PC-3 (cell line): ENCODE results near the gene FILIP1L. TPM values are rescaled to one million over a fixed set of nuclear protein-coding genes. Genes with fewer than 3 reads are reported as not detected.
A peak's percentile ranks its signal among the peaks of the same experiment; 100 is the strongest.
"Not testable (repeated sequence)": the region's sequence is repeated elsewhere in the genome, so short reads cannot be mapped to it uniquely, and the experiment has no call there.

Experiments
- ATAC-seq: fragments of 200-7000 bp; cut with Tn5 transposase; 2 replicates; pipeline ENCODE4 v1.9.1; 2020; ENCODE audit warnings: mild to moderate bottlenecking, moderate library complexity
- BruUV-seq: library from RNA; stranded (reverse); fragments of 400-500 nt; replicated peaks from 2 replicates; lab custom pipeline; 2021; lab: Mats Ljungman, UMichigan
- CTCF ChIA-PET: fragments of 300-600 bp; sonication (Branson Sonifier 250); formaldehyde crosslinking; loops from one replicate; lab custom pipeline; 2022; ENCODE audit warnings: antibody characterized with exemption; lab: Charles Lee
- POLR2A ChIA-PET: fragments of 300-600 bp; sonication (Branson Sonifier 250); formaldehyde crosslinking; loops from one replicate; lab custom pipeline; 2022; ENCODE audit warnings: antibody characterized with exemption; ENCODE audit not compliant: unreplicated experiment; lab: Charles Lee
- DNase-seq: peaks from one replicate; pipeline ENCODE4 v3.0.0-alpha.2; 2015
- H2AFZ ChIP-seq: fragments of 300-600 bp; sonication (generic); 2 replicates; pipeline ENCODE4 v1.6.0; 2016; ENCODE audit warnings: antibody characterized with exemption, low read length
- H3F3A ChIP-seq: fragments of 300-600 bp; sonication (generic); one replicate; pipeline ENCODE4 v1.6.0; 2017; ENCODE audit warnings: antibody characterized with exemption, low read length, control low read depth, mild to moderate bottlenecking; ENCODE audit not compliant: unreplicated experiment
- H3K27ac ChIP-seq: fragments of 300-600 bp; sonication (generic); 2 replicates; pipeline ENCODE4 v1.5.1; 2016; ENCODE audit warnings: mild to moderate bottlenecking, low read length
- H3K27me3 ChIP-seq: fragments of 300-600 bp; sonication (generic); 2 replicates; pipeline ENCODE4 v1.6.1; 2016; ENCODE audit warnings: low read length, mixed read lengths
- H3K36me3 ChIP-seq: fragments of 300-600 bp; sonication (generic); 2 replicates; pipeline ENCODE4 v1.6.1; 2016; ENCODE audit warnings: low read depth, mixed run types, low read length, mixed read lengths
- H3K4me1 ChIP-seq: fragments of 300-600 bp; sonication (generic); 2 replicates; pipeline ENCODE4 v1.5.1; 2016; ENCODE audit warnings: low read length; ENCODE audit not compliant: insufficient read depth
- H3K4me2 ChIP-seq: fragments of 300-600 bp; sonication (generic); 2 replicates; pipeline ENCODE4 v1.6.0; 2016; ENCODE audit warnings: low read length
- H3K4me3 ChIP-seq: fragments of 300-600 bp; sonication (generic); 2 replicates; pipeline ENCODE4 v1.5.1; 2016; ENCODE audit warnings: mild to moderate bottlenecking, low read length, mixed read lengths
- H3K79me2 ChIP-seq: fragments of 300-600 bp; sonication (generic); 2 replicates; pipeline ENCODE4 v1.6.1; 2017; ENCODE audit warnings: low read length, mixed read lengths
- H3K9ac ChIP-seq: fragments of 300-600 bp; sonication (generic); 2 replicates; pipeline ENCODE4 v1.6.0; 2016; ENCODE audit warnings: mild to moderate bottlenecking, low read length
- H3K9me2 ChIP-seq: fragments of 300-600 bp; sonication (generic); replicated peaks from 2 replicates; pipeline ENCODE4 v1.6.1; 2016; ENCODE audit warnings: mixed run types, low read length, mixed read lengths
- H3K9me3 ChIP-seq: fragments of 300-600 bp; sonication (generic); 2 replicates; pipeline ENCODE4 v1.6.1; 2016; ENCODE audit warnings: low read length, mixed read lengths
- H4K20me1 ChIP-seq: fragments of 300-600 bp; sonication (generic); 2 replicates; pipeline ENCODE4 v1.6.1; 2016; ENCODE audit warnings: low read length, mixed read lengths
- CTCF ChIP-seq: fragments of 300-600 bp; sonication (generic); conservative IDR thresholded peaks from 2 replicates; pipeline ENCODE4 v1.5.1; 2017; ENCODE audit warnings: antibody characterized with exemption, low read depth, mild to moderate bottlenecking, low read length
- EZH2 ChIP-seq: fragments of 300-600 bp; sonication (generic); IDR thresholded peaks from one replicate; pipeline ENCODE4 v1.6.1; 2017; ENCODE audit warnings: antibody characterized with exemption, mild to moderate bottlenecking, low read length; ENCODE audit not compliant: unreplicated experiment
- EZH2phosphoT487 ChIP-seq: fragments of 300-600 bp; sonication (generic); IDR thresholded peaks from 2 replicates; pipeline ENCODE4 v1.6.1; 2018; ENCODE audit warnings: mild to moderate bottlenecking, antibody characterized with exemption, low read length, borderline replicate concordance
- intact Hi-C: fragments of 100-400 bp; cut with micrococcal nuclease; formaldehyde crosslinking; loops from 2 replicates; pipeline ENCODE4 v1.9.0; 2023
- total RNA-seq: library from RNA; depleted of rRNA; stranded (reverse); fragments of >200 nt; gene quantifications from 2 replicates; pipeline ENCODE4 v1.2.3, GENCODE V29; 2014

FILIP1L gene
- total RNA-seq, 1 experiment from 2014 or later, result not detected

- ATAC-seq (no peak), DNase-seq (no peak)
- Histone ChIP-seq H3K36me3 (no peaks in the 10 kb centered on the region), H3K4me1 (peaks cover 43% of the 10 kb centered on the region), H3K9ac (no peak overlapping the region), H3K27ac (no peak overlapping the region), H3K4me2 (no peak overlapping the region), H4K20me1 (no peaks in the 10 kb centered on the region), H3K27me3 (no peaks in the 10 kb centered on the region), H2AFZ (no peak overlapping the region), H3K9me2 (no peaks in the 10 kb centered on the region), H3F3A (no peaks in the 10 kb centered on the region), H3K9me3 (no peaks in the 10 kb centered on the region), H3K4me3 (no peak overlapping the region), H3K79me2 (no peaks in the 10 kb centered on the region)
- ChIA-PET POLR2A (interaction anchor here (0.5 to 0.6 kb wide), 3 partner anchors 195 to 1127 kb away, joined by 3 to 4 read pairs (median 3); partner anchors contain the start of genes LNP1 and TOMM70), CTCF (no interaction called here)
- BruUV-seq, result no TSS peak
- intact Hi-C loops, result no loop called here
- TF ChIP-seq EZH2, result no peak
- TF ChIP-seq CTCF, result no peak
- no peak for TF ChIP-seq EZH2phosphoT487
Measured at GRCh38 chr3:100098784-100099070, 15.6 kb downstream of the FILIP1L start.

GRCh38 chr3:100097919-100098783 lies 16.1 kb downstream of the FILIP1L start:
- ChIA-PET CTCF (no interaction called here), POLR2A (interaction anchor here (0.6 kb wide), 1 partner anchor 170 kb away, joined by 3 read pairs; no protein-coding TSS in a partner anchor)
- no peak overlapping the region for H3K9ac ChIP-seq
- intact Hi-C loops, result no loop called here
- H3K4me2 ChIP-seq, result peak overlapping the region; percentile 22
- peak; percentile 37 for ATAC-seq
- H3K36me3 ChIP-seq, result no peaks in the 10 kb centered on the region
- H3K9me2 ChIP-seq, result no peaks in the 10 kb centered on the region
- peak; percentile 62 for DNase-seq
- BruUV-seq, result no TSS peak
- no peaks in the 10 kb centered on the region for H3F3A ChIP-seq
- H3K27ac ChIP-seq, result no peak overlapping the region
- no peak for TF ChIP-seq EZH2
- no peak for TF ChIP-seq CTCF
- no peak for TF ChIP-seq EZH2phosphoT487
- H3K4me3 ChIP-seq, result no peak overlapping the region
- no peaks in the 10 kb centered on the region for H3K27me3 ChIP-seq
- H3K9me3 ChIP-seq, result no peaks in the 10 kb centered on the region
- H3K4me1 ChIP-seq, result peaks cover 40% of the 10 kb centered on the region
- H4K20me1 ChIP-seq, result no peaks in the 10 kb centered on the region
- H3K79me2 ChIP-seq, result no peaks in the 10 kb centered on the region
- H2AFZ ChIP-seq, result no peak overlapping the region

- ATAC-seq, result no peak
- Histone ChIP-seq H3K4me1 (peaks cover 34% of the 10 kb centered on the region), H3K36me3 (no peaks in the 10 kb centered on the region), H3K79me2 (no peaks in the 10 kb centered on the region), H3K27me3 (no peaks in the 10 kb centered on the region), H4K20me1 (no peaks in the 10 kb centered on the region), H3F3A (no peaks in the 10 kb centered on the region), H3K27ac (no peak overlapping the region), H3K4me3 (no peak overlapping the region), H3K9me2 (no peaks in the 10 kb centered on the region), H2AFZ (no peak overlapping the region), H3K4me2 (no peak overlapping the region), H3K9ac (no peak overlapping the region), H3K9me3 (no peaks in the 10 kb centered on the region)
- BruUV-seq, result no TSS peak
- POLR2A ChIA-PET, result no interaction called here
- no peak for TF ChIP-seq EZH2
- TF ChIP-seq CTCF, result no peak
- no peak for TF ChIP-seq EZH2phosphoT487
- CTCF ChIA-PET, result no interaction called here
- intact Hi-C loops, result no loop called here
- no peak for DNase-seq
Measured at GRCh38 chr3:100096866-100097265, 17.4 kb downstream of the FILIP1L start.

- H2AFZ ChIP-seq, H4K20me1 ChIP-seq, DNase-seq, H3K9me2 ChIP-seq, BruUV-seq, H3K27me3 ChIP-seq, H3K36me3 ChIP-seq, CTCF ChIA-PET, H3K4me2 ChIP-seq, POLR2A ChIA-PET, H3K79me2 ChIP-seq, H3K9ac ChIP-seq, H3K9me3 ChIP-seq, intact Hi-C loops, H3K4me3 ChIP-seq, ATAC-seq, H3F3A ChIP-seq, H3K27ac ChIP-seq: not testable (repeated sequence)
- peaks cover 34% of the 10 kb centered on the region for H3K4me1 ChIP-seq
Measured at GRCh38 chr3:100096286-100096685, 18.0 kb downstream of the FILIP1L start.
